ENCODE data around the gene UBASH3B.
A peak's percentile ranks its signal among the peaks of the same experiment; 100 is the strongest.
"Not testable (repeated sequence)": the region's sequence is repeated elsewhere in the genome, so short reads cannot be mapped to it uniquely, and the experiment has no call there.

The UBASH3B gene

DNA sequence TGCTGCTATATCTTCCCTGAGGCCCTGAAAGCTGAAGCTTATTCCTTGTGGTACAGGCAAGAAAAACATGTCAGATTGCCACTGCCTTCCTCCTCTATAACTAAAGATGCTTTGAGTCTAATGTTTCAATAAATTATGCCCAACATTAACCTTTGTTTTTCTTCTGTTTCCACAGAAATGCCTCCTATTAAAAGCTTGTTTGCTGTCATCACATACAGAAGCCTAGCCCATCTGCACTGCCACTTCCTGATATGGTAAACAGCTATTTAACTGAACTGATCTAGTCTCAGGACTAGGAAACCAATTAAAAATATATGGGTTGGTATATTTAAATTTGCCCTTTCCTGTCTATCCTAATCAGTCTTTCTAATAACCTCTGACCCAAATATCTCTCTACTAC, 165.6 kb downstream of the UBASH3B start:
- no peak for DNase-seq

GRCh38 chr11:122822241-122822640, 166.7 kb downstream of the UBASH3B start:
- DNase-seq = no peak

DNA sequence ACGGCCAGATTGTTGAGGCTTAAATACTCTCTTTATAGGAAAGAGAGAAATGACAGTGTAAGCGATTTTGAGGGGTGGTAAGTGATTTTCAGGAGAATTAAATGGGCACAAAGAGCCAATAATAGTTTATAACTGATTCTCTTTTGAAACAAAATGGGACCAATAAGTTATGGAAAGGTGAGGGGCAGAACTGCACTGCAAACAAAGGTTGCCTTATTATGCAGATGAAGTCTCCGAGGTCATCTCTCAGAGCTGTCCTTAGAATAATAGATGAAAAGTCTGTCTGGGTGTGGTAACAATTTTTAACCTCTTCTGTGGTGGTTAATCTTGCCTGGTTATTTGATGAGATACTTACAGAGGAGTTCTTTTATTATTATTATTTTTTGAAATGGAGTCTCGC, 168.0 kb downstream of the UBASH3B start:
- no peak for DNase-seq

DNA sequence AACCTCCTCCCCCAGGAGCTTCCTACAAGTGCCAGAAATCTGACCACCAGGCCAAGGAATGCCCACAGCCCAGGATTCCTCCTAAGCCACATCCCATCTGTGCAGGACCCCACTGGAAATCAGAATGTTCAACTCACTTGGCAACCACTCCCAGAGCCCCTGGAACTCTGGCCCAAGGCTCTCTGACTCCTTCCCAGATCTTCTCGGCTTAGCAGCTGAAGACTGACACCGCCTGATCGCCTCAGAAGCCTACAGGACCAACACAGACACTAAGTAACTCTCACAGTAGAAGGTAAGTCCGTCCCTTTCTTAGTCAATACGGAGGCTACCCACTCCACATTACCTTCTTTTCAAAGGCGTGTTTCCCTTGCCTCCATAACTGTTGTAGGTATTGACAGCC, 173.8 kb downstream of the UBASH3B start:
- not testable (repeated sequence) for DNase-seq

DNA sequence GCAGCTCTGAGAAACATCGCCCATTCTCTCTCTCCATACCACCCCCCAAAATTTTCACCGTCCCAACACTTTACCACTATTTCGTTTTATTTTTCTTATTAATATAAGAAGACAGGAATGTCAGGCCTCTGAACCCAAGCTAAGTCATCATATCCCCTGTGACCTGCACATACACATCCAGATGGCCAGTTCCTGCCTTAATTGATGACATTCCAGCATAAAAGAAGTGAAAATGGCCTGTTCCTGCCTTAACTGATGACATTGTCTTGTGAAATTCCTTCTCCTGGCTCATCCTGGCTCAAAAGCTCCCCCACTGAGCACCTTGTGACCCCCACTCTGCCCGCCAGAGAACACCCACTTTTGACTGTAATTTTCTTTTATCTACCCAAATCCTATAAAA, 176.8 kb downstream of the UBASH3B start:
- not testable (repeated sequence) for DNase-seq

GRCh38 chr11:122832721-122833470, 177.4 kb downstream of the UBASH3B start:
- DNase-seq = no peak

DNA sequence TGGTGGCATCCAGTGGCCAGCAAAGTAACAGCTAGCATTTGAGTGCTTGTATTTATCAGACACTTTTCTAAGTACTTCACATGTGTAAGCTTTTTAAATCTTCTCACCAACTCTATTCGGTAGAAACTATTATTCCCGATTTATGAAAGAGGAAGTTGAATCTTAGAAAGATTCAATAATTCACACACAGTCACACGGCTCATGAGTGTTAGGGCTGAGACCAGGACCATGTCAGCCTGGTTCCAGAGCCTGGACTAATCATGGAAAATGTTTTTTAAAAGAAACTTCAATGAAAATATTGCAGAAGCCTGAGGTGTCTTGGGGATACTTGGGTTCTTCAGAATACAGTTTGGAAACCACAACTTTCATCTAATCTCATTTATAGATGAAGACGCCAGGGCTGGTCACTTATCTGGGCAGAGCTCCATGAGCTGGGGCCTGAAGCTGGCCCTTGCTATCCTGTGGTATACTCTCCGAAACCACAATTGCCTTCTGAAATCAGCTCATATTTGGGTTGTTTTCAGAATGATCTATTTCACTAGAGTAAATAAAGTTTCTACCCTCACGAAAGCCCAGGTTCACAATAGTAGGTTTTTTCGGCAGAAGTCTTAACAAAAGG, 178.4 kb downstream of the UBASH3B start:
- no peak for DNase-seq

DNA sequence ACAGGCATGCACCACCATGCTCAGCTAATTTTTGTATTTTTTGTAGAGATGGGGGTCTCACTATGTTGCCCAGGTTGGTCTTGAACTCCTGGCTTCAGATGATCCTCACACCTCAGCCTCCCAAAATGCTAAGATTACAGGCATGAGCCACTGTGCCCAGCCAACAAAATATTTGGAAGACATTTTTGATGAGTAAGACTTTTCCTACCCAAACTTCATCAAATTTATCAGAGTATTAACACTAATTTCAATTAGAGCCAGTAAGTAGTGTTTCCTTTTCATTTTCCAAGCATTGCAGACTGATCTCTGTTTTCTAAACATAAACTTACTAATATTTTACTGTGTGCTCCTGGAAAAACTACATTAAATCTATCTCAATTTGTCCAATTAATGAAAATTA, 181.4 kb downstream of the UBASH3B start:
- no peak for DNase-seq

DNA sequence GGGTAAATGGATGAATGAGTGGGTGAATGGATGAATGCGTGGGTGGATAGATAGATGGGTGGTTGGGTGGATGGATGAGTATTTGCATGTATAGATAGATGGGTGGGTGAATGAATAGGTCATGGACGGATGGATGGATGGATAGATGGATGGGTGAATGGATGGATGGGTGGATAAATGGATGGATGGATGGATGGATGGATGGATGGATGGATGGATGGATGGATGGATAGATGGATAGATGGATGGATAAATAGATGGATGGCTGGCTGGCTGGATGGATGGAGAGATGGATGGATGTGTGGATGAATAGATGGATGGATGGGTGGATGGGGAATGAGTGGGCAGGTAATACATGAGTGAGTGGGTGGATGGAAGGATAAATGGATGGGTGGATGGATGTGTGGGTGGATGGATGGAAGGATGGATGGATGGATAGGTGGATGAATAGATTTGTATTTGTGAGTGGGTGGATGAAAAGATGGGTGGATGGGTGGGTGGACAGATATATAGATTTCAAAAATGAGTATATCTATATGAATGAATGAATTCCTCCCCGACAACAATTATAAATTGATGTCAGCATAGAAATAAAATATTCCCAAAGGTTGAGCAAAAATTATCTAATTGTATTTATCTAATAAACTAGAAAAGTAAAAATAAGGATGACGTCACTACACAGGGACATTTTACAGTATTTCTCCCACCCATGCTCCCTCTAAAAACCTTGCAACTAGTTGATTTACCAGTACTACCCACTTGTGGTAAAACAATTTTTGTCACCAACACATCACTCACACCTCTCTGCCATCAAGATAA, 182.2 kb downstream of the UBASH3B start:
- no peak for DNase-seq

- peak; percentile 45 for DNase-seq
Measured at GRCh38 chr11:122843281-122844141, 188.0 kb downstream of the UBASH3B start.

DNA sequence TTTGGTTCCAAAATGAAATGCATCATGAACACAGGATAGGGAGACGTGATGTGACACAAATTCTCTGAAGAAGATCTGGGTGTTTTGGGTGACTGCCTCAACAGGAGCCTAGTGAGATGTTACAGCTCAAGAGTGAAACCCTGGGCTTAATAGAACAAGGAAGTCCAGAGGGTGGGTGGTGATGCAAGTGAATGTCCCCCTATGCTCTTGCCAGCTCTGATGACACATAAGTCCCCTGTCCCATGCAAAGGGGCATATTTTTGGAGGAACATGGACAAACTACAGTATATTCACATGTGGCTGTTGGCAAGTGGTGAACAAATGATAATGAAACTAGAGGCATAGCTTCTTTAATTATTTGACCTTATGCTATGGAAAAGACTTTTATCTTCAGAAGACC, 191.9 kb downstream of the UBASH3B start:
- no peak for DNase-seq

- no peak for DNase-seq
Measured at GRCh38 chr11:122848186-122848585, 192.7 kb downstream of the UBASH3B start.

DNA sequence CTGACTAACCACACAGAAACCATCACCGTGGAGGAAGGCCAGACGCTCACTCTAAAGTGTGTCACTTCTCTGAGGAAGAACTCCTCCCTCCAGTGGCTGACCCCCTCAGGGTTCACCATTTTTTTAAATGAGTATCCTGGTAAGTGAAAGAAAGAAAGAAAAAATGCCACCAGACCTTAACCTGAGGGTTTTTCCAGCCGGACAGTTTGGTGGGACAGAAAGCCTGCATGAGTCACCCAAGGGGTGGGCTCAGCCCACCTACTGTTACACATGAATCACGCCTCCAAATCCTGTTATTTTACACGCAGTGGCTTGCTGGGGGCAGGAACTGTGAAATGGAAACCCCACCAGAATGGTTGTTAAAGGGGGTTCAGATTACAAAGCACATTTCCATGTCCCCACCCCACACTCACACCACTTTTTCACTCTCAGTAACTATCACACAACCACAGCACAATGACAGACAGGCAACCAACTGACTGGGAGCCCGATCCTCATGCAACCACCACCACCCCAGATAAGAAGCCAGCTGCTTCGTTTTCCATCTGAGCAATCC, 194.6 kb downstream of the UBASH3B start:
- no peak for DNase-seq

- no peak for DNase-seq
Measured at GRCh38 chr11:122851366-122851966, 195.9 kb downstream of the UBASH3B start.

DNA sequence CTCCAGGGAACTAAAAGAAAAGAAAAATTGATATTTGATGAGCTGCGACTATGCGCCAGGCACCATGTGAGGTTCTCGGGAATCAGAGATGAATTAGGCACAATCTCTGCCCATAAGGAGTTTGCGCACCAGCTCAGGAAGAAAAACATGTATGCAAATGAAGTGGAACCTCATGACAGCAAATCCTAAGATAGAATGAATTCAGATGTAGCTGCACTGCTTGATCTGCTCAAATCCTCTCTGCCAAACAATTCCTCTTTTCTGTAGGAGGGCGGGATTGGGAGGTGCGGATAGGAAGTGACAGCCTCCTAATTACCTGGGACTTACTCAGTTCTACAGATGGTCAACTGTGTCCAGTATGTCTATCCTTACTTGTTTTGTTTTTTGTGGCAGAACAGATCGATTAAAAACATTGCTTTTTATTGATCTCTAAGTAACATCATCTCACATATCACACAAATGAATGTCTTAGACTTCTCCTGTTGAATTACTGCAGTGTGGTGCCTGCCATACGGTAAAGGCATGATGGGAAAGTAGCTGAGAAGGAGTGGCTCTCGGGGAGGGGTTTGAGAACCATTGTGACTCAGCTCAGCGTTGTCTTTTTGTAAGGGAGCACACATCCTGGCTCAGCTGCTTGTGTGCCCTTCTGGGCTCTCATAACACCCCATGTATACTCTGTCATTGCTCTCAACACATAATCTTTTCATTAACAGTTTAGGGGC, 196.7 kb downstream of the UBASH3B start:
- no peak for DNase-seq

GRCh38 chr11:122852796-122853160, 197.3 kb downstream of the UBASH3B start:
- no peak for DNase-seq

GRCh38 chr11:122853261-122853660, 197.7 kb downstream of the UBASH3B start:
- DNase-seq = no peak

DNA sequence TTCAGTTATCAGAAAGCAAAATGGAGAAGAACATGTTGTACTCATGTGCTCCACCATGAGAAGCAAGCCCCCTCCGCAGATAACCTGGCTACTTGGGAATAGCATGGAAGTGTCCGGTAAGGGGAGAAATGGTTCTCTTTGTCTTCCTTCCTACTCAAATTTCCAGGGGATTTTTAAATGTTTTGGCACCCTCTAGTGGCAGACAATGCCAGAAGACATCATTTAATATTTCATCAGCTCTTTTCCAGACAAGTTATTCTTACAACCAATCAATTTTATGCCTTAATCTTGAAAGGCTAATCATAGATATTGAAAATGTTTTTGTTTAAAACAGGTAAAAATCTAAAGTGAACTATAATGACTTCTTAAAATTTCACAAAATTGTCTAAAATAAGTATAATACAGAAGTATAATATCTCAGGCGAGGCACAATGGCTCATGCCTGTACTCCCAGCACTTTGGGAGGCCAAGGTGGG, 198.5 kb downstream of the UBASH3B start:
- DNase-seq = peak; percentile 95

DNA sequence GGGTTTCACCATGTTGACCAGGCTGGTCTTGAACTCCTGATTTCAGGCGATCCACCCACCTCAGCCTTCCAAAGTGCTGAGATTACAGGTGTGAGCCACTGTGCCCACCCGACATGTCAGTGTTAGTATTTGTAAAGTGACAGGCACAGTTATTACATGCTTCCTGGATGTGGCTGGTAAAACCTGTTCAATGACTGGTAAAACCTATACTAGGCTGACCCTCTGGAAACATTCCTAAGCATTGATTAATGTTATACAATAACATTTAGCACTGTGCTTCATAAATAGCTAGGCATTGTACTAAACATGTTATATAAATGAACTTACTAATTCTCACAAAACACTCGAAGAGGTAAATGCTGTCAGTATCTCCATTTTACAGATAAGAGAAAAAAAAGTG, 206.1 kb downstream of the UBASH3B start:
- no peak for DNase-seq

DNA sequence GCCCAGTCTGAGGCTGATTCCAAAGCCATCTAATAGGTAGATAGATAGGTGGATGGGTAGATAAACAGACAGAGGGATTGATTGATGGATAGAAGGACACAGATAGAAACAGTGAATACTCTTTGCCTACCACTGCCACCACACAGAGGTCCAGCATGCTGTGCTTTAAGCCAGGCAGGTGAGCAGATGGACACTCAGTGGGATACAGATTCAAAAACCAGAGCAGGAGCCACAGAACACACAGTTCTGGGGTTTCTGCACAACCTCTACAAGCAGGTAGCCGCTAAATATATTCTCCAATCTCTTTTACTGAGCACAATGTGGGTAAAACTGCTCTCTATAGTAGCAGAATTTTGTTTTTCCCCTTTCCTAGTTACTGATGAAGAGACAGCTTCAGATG, 206.6 kb downstream of the UBASH3B start:
- DNase-seq = no peak

DNA sequence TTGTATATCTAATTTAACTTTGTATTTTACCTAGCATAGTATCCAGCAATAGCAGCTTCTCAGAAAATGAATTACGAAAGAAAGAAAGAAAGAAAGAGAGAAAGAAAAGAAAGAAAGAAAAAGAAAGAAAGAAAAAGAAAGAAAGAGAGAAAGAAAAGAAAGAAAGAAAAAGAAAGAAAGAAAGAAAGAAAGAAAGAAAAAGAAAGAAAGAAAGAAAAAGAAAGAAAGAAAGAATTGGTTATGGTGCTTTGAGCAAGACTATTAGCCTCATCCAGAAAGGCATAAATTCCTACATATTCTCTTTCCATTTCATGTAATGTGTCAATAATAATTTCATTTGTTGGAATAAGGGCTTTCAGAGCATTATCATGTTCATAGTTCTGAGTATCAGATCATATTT, 207.6 kb downstream of the UBASH3B start:
- DNase-seq = not testable (repeated sequence)
